ENCODE results near the gene CD82. TPM values are rescaled to one million over a fixed set of nuclear protein-coding genes. Genes with fewer than 3 reads are reported as not detected.

Gene CD82
- total and polyA plus RNA-seq, 2 donors (not counting 1 experiment from before 2014, with no cell fraction given), result 192 to 438 TPM

- TF ChIP-seq EZH2 (IDR thresholded peaks at IDR 0.05; ENCODE audit: borderline replicate concordance, insufficient read depth, low read depth, low read length, poor library complexity, severe bottlenecking), result no peak
- TF ChIP-seq, protein P1, sequence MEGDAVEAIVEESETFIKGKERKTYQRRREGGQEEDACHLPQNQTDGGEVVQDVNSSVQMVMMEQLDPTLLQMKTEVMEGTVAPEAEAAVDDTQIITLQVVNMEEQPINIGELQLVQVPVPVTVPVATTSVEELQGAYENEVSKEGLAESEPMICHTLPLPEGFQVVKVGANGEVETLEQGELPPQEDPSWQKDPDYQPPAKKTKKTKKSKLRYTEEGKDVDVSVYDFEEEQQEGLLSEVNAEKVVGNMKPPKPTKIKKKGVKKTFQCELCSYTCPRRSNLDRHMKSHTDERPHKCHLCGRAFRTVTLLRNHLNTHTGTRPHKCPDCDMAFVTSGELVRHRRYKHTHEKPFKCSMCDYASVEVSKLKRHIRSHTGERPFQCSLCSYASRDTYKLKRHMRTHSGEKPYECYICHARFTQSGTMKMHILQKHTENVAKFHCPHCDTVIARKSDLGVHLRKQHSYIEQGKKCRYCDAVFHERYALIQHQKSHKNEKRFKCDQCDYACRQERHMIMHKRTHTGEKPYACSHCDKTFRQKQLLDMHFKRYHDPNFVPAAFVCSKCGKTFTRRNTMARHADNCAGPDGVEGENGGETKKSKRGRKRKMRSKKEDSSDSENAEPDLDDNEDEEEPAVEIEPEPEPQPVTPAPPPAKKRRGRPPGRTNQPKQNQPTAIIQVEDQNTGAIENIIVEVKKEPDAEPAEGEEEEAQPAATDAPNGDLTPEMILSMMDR (IDR thresholded peaks at IDR 0.05), result no peak
- intact Hi-C loops (cut with micrococcal nuclease), result loop anchor here (1.0 to 10.0 kb wide), 6 partner anchors 8 to 1236 kb away; partner anchors contain the start of genes CD82 and CRY2
- H3K4me3 Mint-ChIP-seq, result peak overlapping the region; percentile 78
- Histone ChIP-seq H3K79me2 (ENCODE audit: control insufficient read depth, insufficient read depth, low read length) (peaks cover 18% of the 10 kb centered on the region), H3K4me1 (ENCODE audit: control insufficient read depth in 2 of 2, insufficient read depth in 2 of 2, low read length in 2 of 2) (peaks cover 96 to 100% of the 10 kb centered on the region in 2 donors), H3K9ac (ENCODE audit: low read length) (peak overlapping the region; percentile 57), H3K36me3 (replicated peaks in 1 of 2; ENCODE audit: control extremely low read depth in 1 of 2, control insufficient read depth in 1 of 2, extremely low read depth in 1 of 2, insufficient read depth in 2 of 2, low read length in 1 of 2) (peaks cover 2 to 41% of the 10 kb centered on the region in 2 experiments), H3K9me3 (ENCODE audit: control extremely low read depth in 1 of 3, control insufficient read depth in 2 of 3, insufficient read depth in 1 of 3, low read length in 2 of 3) (no peaks in the 10 kb centered on the region), H4K20me1 (ENCODE audit: control insufficient read depth, insufficient read depth, low read length, poor library complexity, severe bottlenecking) (no peaks in the 10 kb centered on the region), H3K27ac (ENCODE audit: low read length in 2 of 2) (peak overlapping the region; percentile 97 to 99), H3K27me3 (replicated peaks in 1 of 4; ENCODE audit: control extremely low read depth in 1 of 4, control insufficient read depth in 3 of 4, insufficient read depth in 4 of 4, low read length in 3 of 4) (no peaks in the 10 kb centered on the region), H2AFZ (ENCODE audit: insufficient read depth, low read depth, low read length, poor library complexity, severe bottlenecking) (no peak overlapping the region), H3K4me2 (replicated peaks; ENCODE audit: low read depth, low read length, poor library complexity, severe bottlenecking) (peak overlapping the region; percentile 71), H3K4me3 (ENCODE audit: control extremely low read depth in 1 of 5, extremely low read depth in 1 of 5, insufficient read depth in 1 of 5, low read depth in 2 of 5, low read length in 4 of 5) (peak overlapping the region in 3 of 5 experiments; percentile 7 to 41 (median 27))
- WGBS (ENCODE audit: insufficient coverage), result 25% methylated on average over 10 of the region's 11 CpGs
- H3K27ac Mint-ChIP-seq, result peak overlapping the region; percentile 96
- H3K4me1 Mint-ChIP-seq, result peaks cover 94% of the 10 kb centered on the region
- DNase-seq, result peak; percentile 95
- CTCF ChIA-PET, result interaction anchor here (0.9 to 21.7 kb wide), 10 partner anchors 12 to 323 kb away, joined by 3 to 816 read pairs (median 6); partner anchors contain the start of gene CD82
- H3K9me3 Mint-ChIP-seq (ENCODE audit: insufficient read depth), result no peaks in the 10 kb centered on the region
- ATAC-seq (ENCODE audit: low read depth), result peak; percentile 65
- POLR2A ChIA-PET, result interaction anchor here (0.9 to 9.7 kb wide), 7 partner anchors 10 to 494 kb away, joined by 3 to 189 read pairs (median 30); partner anchors contain the start of gene CD82
- no peaks in the 10 kb centered on the region for H3K27me3 Mint-ChIP-seq
Observed at GRCh38 chr11:44608991-44609782, 43.7 kb downstream of the CD82 start.
